Peyer's patch (tissue), 4 donors: ENCODE data around the gene KRT23. TPM values are rescaled to one million over a fixed set of nuclear protein-coding genes. Genes with fewer than 3 reads are reported as not detected.

Experiments used
- DNase-seq, 3 donors: peaks; one replicate each; pipeline ENCODE4 v3.0.0-alpha.2; 2017 to 2019
- H3K27ac ChIP-seq, 4 donors: fragments of 200-600 bp; sonication (generic); one replicate each; pipeline ENCODE4 v1.5.1; 2016 to 2019
- H3K27me3 ChIP-seq, 2 donors: fragments of 200-600 bp; sonication (generic); one replicate each; pipeline ENCODE4 v1.5.1; 2019
- H3K36me3 ChIP-seq, 3 donors: fragments of 200-600 bp; sonication (generic); one replicate each; pipeline ENCODE4 v1.5.1; 2016 to 2019
- H3K4me1 ChIP-seq, 4 donors: fragments of 200-600 bp; sonication (generic); one replicate each; pipeline ENCODE4 v1.5.1; 2016 to 2019
- H3K4me3 ChIP-seq, 4 donors: fragments of 200-600 bp; sonication (generic); 1 replicate in 3 of 4; 2 replicates in 1 of 4; pipeline ENCODE4 v1.5.1; 2016 to 2019; ENCODE audit warnings: mild to moderate bottlenecking in 1 of 4
- H3K9me3 ChIP-seq, 4 donors: fragments of 200-600 bp; sonication (generic); one replicate each; pipeline ENCODE4 v1.5.1; 2016 to 2019; ENCODE audit warnings: mild to moderate bottlenecking in 1 of 4
- CTCF ChIP-seq, 6 experiments: fragments of 450-650 bp in 4 of 6; fragments of 200-600 bp in 2 of 6; sonication (generic) in 1 of 6; IDR thresholded peaks; one replicate each; pipeline ENCODE4 v1.5.1; 2017 to 2019; ENCODE audit warnings: antibody characterized with exemption in 6 of 6, mild to moderate bottlenecking in 3 of 6, moderate library complexity in 1 of 6
- POLR2A ChIP-seq, 2 donors: fragments of 450-650 bp; IDR thresholded peaks; one replicate each; pipeline ENCODE4 v1.5.1; 2017; ENCODE audit warnings: antibody characterized with exemption in 2 of 2, mild to moderate bottlenecking in 2 of 2, moderate library complexity in 2 of 2
- total RNA-seq, 4 donors: library from RNA; depleted of rRNA; stranded (reverse); fragments of >200 nt; gene quantifications; one replicate each; pipeline ENCODE4 v1.1.0, GENCODE V29; 2016

Gene KRT23
- total RNA-seq, 4 donors from 2014 or later, result 1.1 to 2.5 TPM; not detected in 2

DNA sequence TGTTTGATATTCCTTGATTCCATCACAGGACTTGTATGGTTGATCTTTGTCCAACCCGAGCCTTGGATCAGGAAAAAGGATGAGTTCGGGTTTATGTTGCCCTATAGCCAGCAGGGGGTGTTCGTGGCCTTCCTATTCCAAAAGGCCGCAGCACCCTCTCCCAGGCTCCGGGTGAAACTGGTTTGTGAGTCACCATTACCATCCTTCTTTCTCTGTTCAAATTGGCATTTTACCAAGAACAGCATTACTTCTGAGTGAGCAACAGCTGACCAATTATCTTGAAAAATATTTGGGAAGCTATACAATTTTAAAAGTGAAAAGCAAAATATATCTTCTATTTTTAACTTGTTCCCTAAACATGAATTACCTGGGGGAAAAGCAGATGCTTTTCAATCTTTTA lies 28.1 kb downstream of the KRT23 start:
- H3K4me3 ChIP-seq, result no peak overlapping the region
- H3K36me3 ChIP-seq, result no peaks in the 10 kb centered on the region
- peaks cover 0 to 8% (median 0%) of the 10 kb centered on the region in 4 donors for H3K4me1 ChIP-seq
- TF ChIP-seq CTCF (IDR thresholded peaks at IDR 0.05), result peak in 5 of 6 experiments; percentile 34 to 92 (median 88)
- no peak for TF ChIP-seq POLR2A (IDR thresholded peaks at IDR 0.05)
- H3K27me3 ChIP-seq, result no peaks in the 10 kb centered on the region
- no peaks in the 10 kb centered on the region for H3K9me3 ChIP-seq
- H3K27ac ChIP-seq, result no peak overlapping the region
- DNase-seq, result peak; percentile 52 to 90 (median 67)

DNA sequence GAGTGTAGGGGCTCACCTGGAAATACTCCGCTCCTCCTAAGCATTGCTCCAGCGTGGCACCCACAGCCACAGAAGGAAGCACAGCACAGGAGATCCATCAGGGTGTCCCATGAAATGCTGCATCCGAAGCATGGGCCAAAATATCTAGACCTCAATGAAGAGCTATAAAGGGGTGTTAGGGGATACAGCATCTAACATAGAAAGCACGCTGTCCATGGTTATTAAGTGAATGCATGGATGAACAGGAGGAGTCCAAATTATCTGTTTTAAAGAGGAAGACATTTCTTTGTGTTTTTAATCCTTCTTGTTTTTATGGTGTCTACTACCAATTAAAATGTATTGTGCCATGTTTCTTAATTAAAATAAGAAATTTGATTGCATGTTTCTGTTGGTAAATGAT lies 30.8 kb downstream of the KRT23 start:
- Histone ChIP-seq H3K27me3 (no peaks in the 10 kb centered on the region), H3K9me3 (no peaks in the 10 kb centered on the region), H3K36me3 (no peaks in the 10 kb centered on the region), H3K4me1 (peaks cover 0 to 8% (median 0%) of the 10 kb centered on the region in 4 donors), H3K27ac (no peak overlapping the region), H3K4me3 (no peak overlapping the region)
- TF ChIP-seq POLR2A (IDR thresholded peaks at IDR 0.05) (no peak), CTCF (IDR thresholded peaks at IDR 0.05) (no peak)
- DNase-seq, result no peak

- DNase-seq, result no peak
- H3K27me3 ChIP-seq, result no peaks in the 10 kb centered on the region
- H3K4me1 ChIP-seq, result peaks cover 0 to 13% (median 1%) of the 10 kb centered on the region in 4 donors
- TF ChIP-seq POLR2A (IDR thresholded peaks at IDR 0.05), result no peak
- TF ChIP-seq CTCF (IDR thresholded peaks at IDR 0.05), result no peak
- peak overlapping the region in 1 of 4 donors; percentile 93 for H3K27ac ChIP-seq
- no peak overlapping the region for H3K4me3 ChIP-seq
- no peaks in the 10 kb centered on the region for H3K36me3 ChIP-seq
- no peaks in the 10 kb centered on the region for H3K9me3 ChIP-seq
Measured at GRCh38 chr17:40905370-40905769, 32.1 kb downstream of the KRT23 start.

GRCh38 chr17:40903129-40903847 lies 34.2 kb downstream of the KRT23 start:
- H3K27ac ChIP-seq, result peak overlapping the region in 3 of 4 donors; percentile 75 to 93 (median 84)
- no peaks in the 10 kb centered on the region for H3K36me3 ChIP-seq
- no peaks in the 10 kb centered on the region for H3K27me3 ChIP-seq
- TF ChIP-seq CTCF (IDR thresholded peaks at IDR 0.05) (peak in 1 of 6 experiments; percentile 8), POLR2A (IDR thresholded peaks at IDR 0.05) (peak; percentile 34 to 64)
- H3K4me1 ChIP-seq, result peaks cover 0 to 6% (median 2%) of the 10 kb centered on the region in 4 donors
- no peaks in the 10 kb centered on the region for H3K9me3 ChIP-seq
- DNase-seq, result peak in 2 of 3 donors; percentile 58 to 76
- peak overlapping the region in 2 of 4 donors; percentile 30 to 34 for H3K4me3 ChIP-seq

GRCh38 chr17:40902498-40902897 lies 34.9 kb downstream of the KRT23 start:
- no peaks in the 10 kb centered on the region for H3K9me3 ChIP-seq
- DNase-seq, result peak in 1 of 3 donors; percentile 61
- no peaks in the 10 kb centered on the region for H3K36me3 ChIP-seq
- H3K27ac ChIP-seq, result peak overlapping the region in 3 of 4 donors; percentile 75 to 93 (median 84)
- TF ChIP-seq POLR2A (IDR thresholded peaks at IDR 0.05), result no peak
- no peak for TF ChIP-seq CTCF (IDR thresholded peaks at IDR 0.05)
- H3K4me3 ChIP-seq, result peak overlapping the region in 2 of 4 donors; percentile 30 to 34
- peaks cover 0 to 6% (median 2%) of the 10 kb centered on the region in 4 donors for H3K4me1 ChIP-seq
- H3K27me3 ChIP-seq, result no peaks in the 10 kb centered on the region
